Measurements from ENCODE around the gene ARSI.
A peak's percentile ranks its signal among the peaks of the same experiment; 100 is the strongest.

Gene ARSI

GRCh38 chr5:150325426-150325825 is 22.7 kb upstream of the ARSI start:
- DNase-seq: no peak

- DNase-seq: no peak
Observed at GRCh38 chr5:150323819-150324218, 21.1 kb upstream of the ARSI start.

GRCh38 chr5:150323092-150323491 is 20.4 kb upstream of the ARSI start:
- no peak for DNase-seq

GRCh38 chr5:150322202-150322601 is 19.5 kb upstream of the ARSI start:
- DNase-seq: no peak

GRCh38 chr5:150321784-150322183 is 19.1 kb upstream of the ARSI start:
- no peak for DNase-seq

GRCh38 chr5:150321211-150321610 is 18.5 kb upstream of the ARSI start:
- no peak for DNase-seq

- DNase-seq: peak in 1 of 2 experiments; percentile 16
Observed at GRCh38 chr5:150320044-150320613, 17.4 kb upstream of the ARSI start.

- DNase-seq: no peak
Observed at GRCh38 chr5:150319484-150319790, 16.7 kb upstream of the ARSI start.

GRCh38 chr5:150318613-150319483 is 16.1 kb upstream of the ARSI start:
- no peak for DNase-seq

- no peak for DNase-seq
Observed at GRCh38 chr5:150317048-150318003, 14.6 kb upstream of the ARSI start.

GRCh38 chr5:150316320-150316719 is 13.6 kb upstream of the ARSI start:
- no peak for DNase-seq

GRCh38 chr5:150315245-150315644 is 12.5 kb upstream of the ARSI start:
- DNase-seq: no peak

GRCh38 chr5:150313921-150314716 is 11.4 kb upstream of the ARSI start:
- DNase-seq: no peak

GRCh38 chr5:150313501-150313900 is 10.8 kb upstream of the ARSI start:
- no peak for DNase-seq

- DNase-seq: no peak
Observed at GRCh38 chr5:150312518-150312917, 9.8 kb upstream of the ARSI start.

GRCh38 chr5:150311015-150311692 is 8.4 kb upstream of the ARSI start:
- DNase-seq: no peak

GRCh38 chr5:150310246-150310645 is 7.5 kb upstream of the ARSI start:
- no peak for DNase-seq

- no peak for DNase-seq
Observed at GRCh38 chr5:150309886-150310239, 7.2 kb upstream of the ARSI start.

GRCh38 chr5:150309101-150309885 is 6.6 kb upstream of the ARSI start:
- no peak for DNase-seq

- DNase-seq: no peak
Observed at GRCh38 chr5:150307617-150308426, 5.1 kb upstream of the ARSI start.

Data from NCI-H2081 (cell line).